ENCODE data around the gene CEP112. TPM values are rescaled to one million over a fixed set of nuclear protein-coding genes. Genes with fewer than 3 reads are reported as not detected.

The CEP112 gene
- total RNA-seq, 1 donor from 2014 or later = 3.1 TPM

Other genes starting within 250 kb of the CEP112 start
- 3,947 TPM for gene APOH, start 37.3 kb upstream of the CEP112 start, total RNA-seq
- 21.2 TPM for gene PRKCA, start 110.5 kb upstream of the CEP112 start, total RNA-seq

Measured in left lobe of liver (tissue), 1 donor.